Neural cell (in vitro differentiated cells): ENCODE data around the gene NAP1L1.

Source experiments
- CTCF ChIP-seq: fragments of 450-650 bp; IDR thresholded peaks from 2 replicates; pipeline ENCODE4 v1.5.1; 2014; ENCODE audit warnings: antibody characterized with exemption, mild to moderate bottlenecking, moderate library complexity; ENCODE audit not compliant: poor library complexity, severe bottlenecking
- EZH2 ChIP-seq: fragments of 200-600, 300-800 bp; shearing (Covaris generic), sonication (generic); IDR thresholded peaks from 2 replicates; pipeline ENCODE4 v1.6.1; 2014; ENCODE audit warnings: antibody characterized with exemption, low read length, borderline replicate concordance, mild to moderate bottlenecking; ENCODE audit not compliant: insufficient read depth, poor library complexity, severe bottlenecking
- POLR2AphosphoS5 ChIP-seq: IDR thresholded peaks from 2 replicates; pipeline ENCODE4 v1.6.1; 2012

- TF ChIP-seq POLR2AphosphoS5 (no peak), CTCF (no peak), EZH2 (no peak)
Observed at GRCh38 chr12:76026643-76027063, 57.8 kb downstream of the NAP1L1 start.
